PC-3 (cell line): Measurements from ENCODE around the gene RBP2. TPM values are rescaled to one million over a fixed set of nuclear protein-coding genes. Genes with fewer than 3 reads are reported as not detected.

ENCODE experiments used
- ATAC-seq: fragments of 200-7000 bp; cut with Tn5 transposase; 2 replicates; pipeline ENCODE4 v1.9.1; 2020; ENCODE audit warnings: mild to moderate bottlenecking, moderate library complexity
- BruUV-seq: library from RNA; stranded (reverse); fragments of 400-500 nt; replicated peaks from 2 replicates; lab custom pipeline; 2021; lab: Mats Ljungman, UMichigan
- CTCF ChIA-PET: fragments of 300-600 bp; sonication (Branson Sonifier 250); formaldehyde crosslinking; loops from one replicate; lab custom pipeline; 2022; ENCODE audit warnings: antibody characterized with exemption; lab: Charles Lee
- POLR2A ChIA-PET: fragments of 300-600 bp; sonication (Branson Sonifier 250); formaldehyde crosslinking; loops from one replicate; lab custom pipeline; 2022; ENCODE audit warnings: antibody characterized with exemption; ENCODE audit not compliant: unreplicated experiment; lab: Charles Lee
- DNase-seq: peaks from one replicate; pipeline ENCODE4 v3.0.0-alpha.2; 2015
- H2AFZ ChIP-seq: fragments of 300-600 bp; sonication (generic); 2 replicates; pipeline ENCODE4 v1.6.0; 2016; ENCODE audit warnings: antibody characterized with exemption, low read length
- H3F3A ChIP-seq: fragments of 300-600 bp; sonication (generic); one replicate; pipeline ENCODE4 v1.6.0; 2017; ENCODE audit warnings: antibody characterized with exemption, low read length, control low read depth, mild to moderate bottlenecking; ENCODE audit not compliant: unreplicated experiment
- H3K27ac ChIP-seq: fragments of 300-600 bp; sonication (generic); 2 replicates; pipeline ENCODE4 v1.5.1; 2016; ENCODE audit warnings: mild to moderate bottlenecking, low read length
- H3K27me3 ChIP-seq: fragments of 300-600 bp; sonication (generic); 2 replicates; pipeline ENCODE4 v1.6.1; 2016; ENCODE audit warnings: low read length, mixed read lengths
- H3K36me3 ChIP-seq: fragments of 300-600 bp; sonication (generic); 2 replicates; pipeline ENCODE4 v1.6.1; 2016; ENCODE audit warnings: low read depth, mixed run types, low read length, mixed read lengths
- H3K4me1 ChIP-seq: fragments of 300-600 bp; sonication (generic); 2 replicates; pipeline ENCODE4 v1.5.1; 2016; ENCODE audit warnings: low read length; ENCODE audit not compliant: insufficient read depth
- H3K4me2 ChIP-seq: fragments of 300-600 bp; sonication (generic); 2 replicates; pipeline ENCODE4 v1.6.0; 2016; ENCODE audit warnings: low read length
- H3K4me3 ChIP-seq: fragments of 300-600 bp; sonication (generic); 2 replicates; pipeline ENCODE4 v1.5.1; 2016; ENCODE audit warnings: mild to moderate bottlenecking, low read length, mixed read lengths
- H3K79me2 ChIP-seq: fragments of 300-600 bp; sonication (generic); 2 replicates; pipeline ENCODE4 v1.6.1; 2017; ENCODE audit warnings: low read length, mixed read lengths
- H3K9ac ChIP-seq: fragments of 300-600 bp; sonication (generic); 2 replicates; pipeline ENCODE4 v1.6.0; 2016; ENCODE audit warnings: mild to moderate bottlenecking, low read length
- H3K9me2 ChIP-seq: fragments of 300-600 bp; sonication (generic); replicated peaks from 2 replicates; pipeline ENCODE4 v1.6.1; 2016; ENCODE audit warnings: mixed run types, low read length, mixed read lengths
- H3K9me3 ChIP-seq: fragments of 300-600 bp; sonication (generic); 2 replicates; pipeline ENCODE4 v1.6.1; 2016; ENCODE audit warnings: low read length, mixed read lengths
- H4K20me1 ChIP-seq: fragments of 300-600 bp; sonication (generic); 2 replicates; pipeline ENCODE4 v1.6.1; 2016; ENCODE audit warnings: low read length, mixed read lengths
- EZH2 ChIP-seq: fragments of 300-600 bp; sonication (generic); IDR thresholded peaks from one replicate; pipeline ENCODE4 v1.6.1; 2017; ENCODE audit warnings: antibody characterized with exemption, mild to moderate bottlenecking, low read length; ENCODE audit not compliant: unreplicated experiment
- EZH2phosphoT487 ChIP-seq: fragments of 300-600 bp; sonication (generic); IDR thresholded peaks from 2 replicates; pipeline ENCODE4 v1.6.1; 2018; ENCODE audit warnings: mild to moderate bottlenecking, antibody characterized with exemption, low read length, borderline replicate concordance
- intact Hi-C: fragments of 100-400 bp; cut with micrococcal nuclease; formaldehyde crosslinking; loops from 2 replicates; pipeline ENCODE4 v1.9.0; 2023
- total RNA-seq: library from RNA; depleted of rRNA; stranded (reverse); fragments of >200 nt; gene quantifications from 2 replicates; pipeline ENCODE4 v1.2.3, GENCODE V29; 2014
- TF ChIP-seq, protein P1 (sequence below): fragments of 300-600 bp; sonication (generic); conservative IDR thresholded peaks from 2 replicates; pipeline ENCODE4 v1.5.1; 2017; ENCODE audit warnings: antibody characterized with exemption, low read depth, mild to moderate bottlenecking, low read length

RBP2 gene
- total RNA-seq, 1 experiment from 2014 or later, result not detected

DNA sequence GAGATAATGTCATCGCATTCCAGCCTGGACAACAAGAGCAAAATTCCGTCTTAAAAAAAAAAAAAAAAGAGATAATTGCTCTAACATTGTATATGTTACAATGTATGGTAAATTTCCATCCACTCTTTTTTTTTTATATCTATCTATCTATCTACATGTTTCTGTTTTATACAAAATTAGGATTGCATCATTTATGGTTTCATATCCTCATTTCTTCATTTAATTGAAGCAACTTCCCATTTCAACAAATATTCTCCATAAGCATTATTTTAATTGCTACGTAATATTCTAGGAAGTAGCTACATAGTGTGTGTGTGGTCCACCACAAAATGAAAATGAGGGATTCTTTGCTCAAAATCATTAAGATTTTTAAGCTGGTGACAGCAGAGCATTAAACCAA, 44.8 kb upstream of the RBP2 start:
- H3K9me2 ChIP-seq, result no peaks in the 10 kb centered on the region
- POLR2A ChIA-PET, result no interaction called here
- H3F3A ChIP-seq, result no peaks in the 10 kb centered on the region
- no peak overlapping the region for H2AFZ ChIP-seq
- DNase-seq (no peak), ATAC-seq (no peak)
- no peaks in the 10 kb centered on the region for H4K20me1 ChIP-seq
- no peaks in the 10 kb centered on the region for H3K27me3 ChIP-seq
- no peaks in the 10 kb centered on the region for H3K79me2 ChIP-seq
- H3K4me2 ChIP-seq, result no peak overlapping the region
- TF ChIP-seq EZH2phosphoT487 (no peak), EZH2 (no peak)
- TF ChIP-seq, protein P1, sequence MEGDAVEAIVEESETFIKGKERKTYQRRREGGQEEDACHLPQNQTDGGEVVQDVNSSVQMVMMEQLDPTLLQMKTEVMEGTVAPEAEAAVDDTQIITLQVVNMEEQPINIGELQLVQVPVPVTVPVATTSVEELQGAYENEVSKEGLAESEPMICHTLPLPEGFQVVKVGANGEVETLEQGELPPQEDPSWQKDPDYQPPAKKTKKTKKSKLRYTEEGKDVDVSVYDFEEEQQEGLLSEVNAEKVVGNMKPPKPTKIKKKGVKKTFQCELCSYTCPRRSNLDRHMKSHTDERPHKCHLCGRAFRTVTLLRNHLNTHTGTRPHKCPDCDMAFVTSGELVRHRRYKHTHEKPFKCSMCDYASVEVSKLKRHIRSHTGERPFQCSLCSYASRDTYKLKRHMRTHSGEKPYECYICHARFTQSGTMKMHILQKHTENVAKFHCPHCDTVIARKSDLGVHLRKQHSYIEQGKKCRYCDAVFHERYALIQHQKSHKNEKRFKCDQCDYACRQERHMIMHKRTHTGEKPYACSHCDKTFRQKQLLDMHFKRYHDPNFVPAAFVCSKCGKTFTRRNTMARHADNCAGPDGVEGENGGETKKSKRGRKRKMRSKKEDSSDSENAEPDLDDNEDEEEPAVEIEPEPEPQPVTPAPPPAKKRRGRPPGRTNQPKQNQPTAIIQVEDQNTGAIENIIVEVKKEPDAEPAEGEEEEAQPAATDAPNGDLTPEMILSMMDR, result no peak
- intact Hi-C loops, result no loop called here
- no peaks in the 10 kb centered on the region for H3K36me3 ChIP-seq
- no peaks in the 10 kb centered on the region for H3K4me1 ChIP-seq
- CTCF ChIA-PET, result no interaction called here
- no peak overlapping the region for H3K9ac ChIP-seq
- H3K27ac ChIP-seq, result no peak overlapping the region
- H3K9me3 ChIP-seq, result no peaks in the 10 kb centered on the region
- BruUV-seq, result no TSS peak
- H3K4me3 ChIP-seq, result no peak overlapping the region

DNA sequence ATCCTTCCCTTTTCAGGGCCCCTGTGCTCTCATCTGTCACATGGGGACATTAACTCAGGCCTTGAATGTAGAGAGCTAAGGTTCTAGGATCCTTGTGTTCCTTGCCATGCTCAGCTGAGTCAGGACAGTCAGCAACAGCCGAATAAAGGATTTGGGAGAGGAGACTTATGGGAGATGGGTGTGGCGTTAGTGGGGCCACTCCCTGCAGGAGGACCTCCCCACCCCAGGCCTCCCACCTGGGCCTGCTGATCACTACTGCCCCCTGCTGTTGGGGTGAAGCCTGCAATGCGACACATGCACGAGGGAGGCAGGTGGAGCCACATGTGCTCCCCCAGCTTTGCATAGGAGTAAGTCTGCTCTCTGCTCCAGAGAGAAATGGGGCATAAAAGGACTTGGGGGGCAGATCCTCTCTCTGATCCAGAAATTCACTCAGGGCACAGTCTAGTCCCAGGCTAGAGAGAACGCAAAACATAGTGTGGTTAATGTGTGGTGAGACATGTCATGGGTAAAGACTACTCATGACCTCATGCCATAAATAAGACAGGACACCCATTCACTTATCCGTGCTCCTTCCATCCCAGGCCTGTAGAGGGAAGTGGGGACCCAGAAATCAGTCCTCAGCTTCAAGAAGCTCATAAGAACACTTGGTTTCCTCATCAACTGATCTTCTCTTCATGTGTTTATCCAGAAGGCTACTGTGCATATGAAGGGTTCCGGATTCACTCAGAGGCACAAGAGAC, 43.9 kb upstream of the RBP2 start:
- ChIA-PET POLR2A (no interaction called here), CTCF (interaction anchor here (0.6 to 1.3 kb wide), 3 partner anchors 14 to 1344 kb away, joined by 3 to 4 read pairs (median 4); no protein-coding TSS in a partner anchor)
- intact Hi-C loops, result loop anchor here (1.0 kb wide), 1 partner anchor 39 kb away; no protein-coding TSS in a partner anchor
- DNase-seq (peak; percentile 49), ATAC-seq (peak; percentile 35)
- no peak overlapping the region for H3K4me3 ChIP-seq
- TF ChIP-seq, protein P1, result peak; percentile 56
- no peak for TF ChIP-seq EZH2
- H3F3A ChIP-seq, result no peaks in the 10 kb centered on the region
- H3K9me3 ChIP-seq, result no peaks in the 10 kb centered on the region
- no peaks in the 10 kb centered on the region for H4K20me1 ChIP-seq
- no peaks in the 10 kb centered on the region for H3K9me2 ChIP-seq
- no peaks in the 10 kb centered on the region for H3K27me3 ChIP-seq
- no peaks in the 10 kb centered on the region for H3K79me2 ChIP-seq
- no peak overlapping the region for H2AFZ ChIP-seq
- H3K9ac ChIP-seq, result no peak overlapping the region
- no peaks in the 10 kb centered on the region for H3K4me1 ChIP-seq
- BruUV-seq, result no TSS peak
- H3K27ac ChIP-seq, result no peak overlapping the region
- no peaks in the 10 kb centered on the region for H3K36me3 ChIP-seq
- no peak overlapping the region for H3K4me2 ChIP-seq
